ENCODE data around the gene CACNG5.
"Not testable (repeated sequence)": the region's sequence is repeated elsewhere in the genome, so short reads cannot be mapped to it uniquely, and the experiment has no call there.

Gene CACNG5

DNA sequence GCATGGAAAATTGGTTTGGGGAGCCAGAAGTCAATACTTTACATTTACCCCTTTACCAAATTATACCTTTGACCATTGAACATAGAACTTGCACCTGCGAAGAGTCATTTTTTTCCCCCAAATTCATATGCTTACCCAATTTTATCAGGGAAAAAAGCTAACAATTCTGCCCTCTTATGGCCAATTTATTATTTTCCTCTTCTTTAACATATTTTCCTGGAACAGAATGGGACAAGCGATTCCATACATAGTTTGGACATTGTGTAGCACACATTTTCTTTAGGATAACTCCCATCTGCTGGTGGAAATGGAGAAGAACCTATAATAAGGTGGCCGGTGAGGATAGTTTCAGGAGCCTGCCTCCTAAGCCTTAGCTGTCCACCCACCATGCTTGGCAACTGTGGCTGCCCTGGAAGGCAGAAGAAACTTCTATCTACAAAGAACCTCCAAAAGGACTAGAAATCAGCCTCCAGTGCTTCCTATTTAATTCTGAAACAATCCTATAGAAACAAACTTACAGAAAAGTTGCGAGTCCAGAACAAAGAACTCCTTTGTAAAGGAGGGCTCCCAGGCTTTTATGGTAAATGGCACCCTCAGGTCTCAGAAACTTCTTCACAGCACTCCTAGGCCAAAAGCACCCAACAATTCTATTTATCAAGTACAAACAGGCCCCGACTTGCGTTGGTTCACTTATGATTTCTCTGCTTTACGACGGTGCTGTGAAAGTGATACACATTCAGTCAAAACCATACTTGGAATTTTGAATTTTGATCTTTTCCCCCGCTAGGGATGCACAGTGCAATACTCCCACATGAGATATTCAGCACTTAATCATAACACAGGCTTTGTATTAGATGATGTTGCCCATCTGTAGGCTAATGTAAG is 65.5 kb downstream of the CACNG5 start:
- TF ChIP-seq, protein P1, sequence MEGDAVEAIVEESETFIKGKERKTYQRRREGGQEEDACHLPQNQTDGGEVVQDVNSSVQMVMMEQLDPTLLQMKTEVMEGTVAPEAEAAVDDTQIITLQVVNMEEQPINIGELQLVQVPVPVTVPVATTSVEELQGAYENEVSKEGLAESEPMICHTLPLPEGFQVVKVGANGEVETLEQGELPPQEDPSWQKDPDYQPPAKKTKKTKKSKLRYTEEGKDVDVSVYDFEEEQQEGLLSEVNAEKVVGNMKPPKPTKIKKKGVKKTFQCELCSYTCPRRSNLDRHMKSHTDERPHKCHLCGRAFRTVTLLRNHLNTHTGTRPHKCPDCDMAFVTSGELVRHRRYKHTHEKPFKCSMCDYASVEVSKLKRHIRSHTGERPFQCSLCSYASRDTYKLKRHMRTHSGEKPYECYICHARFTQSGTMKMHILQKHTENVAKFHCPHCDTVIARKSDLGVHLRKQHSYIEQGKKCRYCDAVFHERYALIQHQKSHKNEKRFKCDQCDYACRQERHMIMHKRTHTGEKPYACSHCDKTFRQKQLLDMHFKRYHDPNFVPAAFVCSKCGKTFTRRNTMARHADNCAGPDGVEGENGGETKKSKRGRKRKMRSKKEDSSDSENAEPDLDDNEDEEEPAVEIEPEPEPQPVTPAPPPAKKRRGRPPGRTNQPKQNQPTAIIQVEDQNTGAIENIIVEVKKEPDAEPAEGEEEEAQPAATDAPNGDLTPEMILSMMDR (conservative IDR thresholded peaks at IDR 0.05; ENCODE audit: low read depth, low read length), result peak; percentile 32
- no peak for DNase-seq (ENCODE audit: low read depth)

DNA sequence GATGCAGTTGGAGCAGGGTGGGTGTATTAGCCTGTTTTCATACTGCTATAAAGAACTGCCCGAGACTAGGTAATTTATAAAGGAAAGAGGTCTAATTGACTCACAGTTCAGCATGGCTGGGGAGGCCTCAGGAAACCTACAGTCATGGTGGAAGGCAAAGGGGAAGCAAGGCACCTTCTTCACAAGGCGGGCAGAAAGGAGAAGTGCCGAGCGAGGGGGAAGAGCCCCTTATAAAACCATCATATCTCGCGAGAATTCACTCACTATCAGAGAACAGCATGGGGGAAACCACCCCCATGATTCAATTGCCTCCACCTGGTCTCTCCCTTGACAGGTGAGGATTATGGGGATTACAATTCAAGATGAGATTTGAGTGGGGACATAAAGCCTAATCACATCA is 68.4 kb downstream of the CACNG5 start:
- not testable (repeated sequence) for DNase-seq (ENCODE audit: low read depth); H3K4me3 ChIP-seq (ENCODE audit: low read length)

More for the DNA sequence above, 65.5 kb downstream of the CACNG5 start:
- H3K4me3 ChIP-seq (ENCODE audit: low read length), result no peak overlapping the region

DNA sequence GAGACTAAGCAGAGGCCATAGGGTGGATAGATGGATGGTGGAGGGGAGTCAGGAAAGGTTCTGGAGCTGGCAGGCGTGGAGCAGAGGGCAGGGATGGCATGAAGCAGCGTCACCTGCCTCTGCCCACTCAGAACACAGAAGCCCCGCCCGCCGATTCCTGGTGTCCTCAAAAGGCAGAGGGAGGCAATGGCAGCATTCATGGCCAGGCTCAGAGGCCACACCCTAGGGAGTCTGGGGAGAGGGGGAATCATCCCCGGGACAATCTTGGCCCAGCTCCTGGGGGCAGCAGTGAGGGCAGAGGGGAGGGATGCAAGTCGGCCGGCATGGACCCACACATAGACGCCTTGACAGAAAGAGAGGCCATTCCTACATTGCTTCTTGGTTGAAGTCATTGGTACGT is 68.9 kb downstream of the CACNG5 start:
- H3K4me3 ChIP-seq (ENCODE audit: low read length), result no peak overlapping the region
- DNase-seq (ENCODE audit: low read depth), result no peak
- TF ChIP-seq, protein P1 (conservative IDR thresholded peaks at IDR 0.05; ENCODE audit: low read depth, low read length), result no peak

DNA sequence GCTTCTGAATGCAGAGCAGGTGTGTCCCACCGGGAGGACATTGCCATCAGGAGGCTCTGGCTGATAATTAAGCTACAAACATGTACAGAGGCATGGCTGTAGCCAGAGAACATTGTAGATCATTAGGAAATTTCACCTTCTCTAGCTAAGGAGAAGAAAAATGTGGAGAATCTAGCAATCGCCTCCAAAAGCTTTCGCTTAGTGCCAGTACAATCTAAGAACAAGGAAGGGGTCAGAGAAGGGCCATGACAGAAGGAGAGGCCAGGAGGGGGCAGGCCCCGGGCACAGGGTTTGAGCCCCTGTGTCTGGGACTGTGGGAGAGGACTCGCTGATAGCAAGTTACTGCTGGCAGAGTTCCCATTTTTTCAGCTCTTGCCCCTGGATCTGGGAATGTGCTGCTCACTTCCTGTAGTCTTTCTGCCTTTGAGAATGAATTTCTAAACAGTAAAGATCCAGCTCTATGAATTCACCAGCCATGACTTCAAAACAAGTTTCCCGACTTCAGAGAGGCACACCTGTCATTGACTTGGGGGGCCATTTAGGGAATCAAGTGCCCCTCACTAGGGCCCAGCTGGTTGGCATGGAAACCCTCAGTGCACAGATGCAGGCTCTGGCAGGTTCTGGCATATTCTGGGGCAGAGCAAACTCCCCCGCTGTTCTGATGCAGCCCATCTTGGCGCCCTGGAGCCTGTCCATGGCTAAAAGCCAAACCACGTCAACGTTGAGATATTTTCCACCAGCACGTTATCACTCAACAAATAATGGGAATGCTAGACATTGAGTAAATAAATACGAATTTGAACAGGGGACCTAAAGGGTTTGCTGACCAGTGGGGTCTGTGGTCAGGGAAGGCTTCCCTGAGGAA is 70.1 kb downstream of the CACNG5 start:
- DNase-seq (ENCODE audit: low read depth), result peak; percentile 45
- TF ChIP-seq, protein P1 (conservative IDR thresholded peaks at IDR 0.05; ENCODE audit: low read depth, low read length), result peak; percentile 3
- no peak overlapping the region for H3K4me3 ChIP-seq (ENCODE audit: low read length)

DNA sequence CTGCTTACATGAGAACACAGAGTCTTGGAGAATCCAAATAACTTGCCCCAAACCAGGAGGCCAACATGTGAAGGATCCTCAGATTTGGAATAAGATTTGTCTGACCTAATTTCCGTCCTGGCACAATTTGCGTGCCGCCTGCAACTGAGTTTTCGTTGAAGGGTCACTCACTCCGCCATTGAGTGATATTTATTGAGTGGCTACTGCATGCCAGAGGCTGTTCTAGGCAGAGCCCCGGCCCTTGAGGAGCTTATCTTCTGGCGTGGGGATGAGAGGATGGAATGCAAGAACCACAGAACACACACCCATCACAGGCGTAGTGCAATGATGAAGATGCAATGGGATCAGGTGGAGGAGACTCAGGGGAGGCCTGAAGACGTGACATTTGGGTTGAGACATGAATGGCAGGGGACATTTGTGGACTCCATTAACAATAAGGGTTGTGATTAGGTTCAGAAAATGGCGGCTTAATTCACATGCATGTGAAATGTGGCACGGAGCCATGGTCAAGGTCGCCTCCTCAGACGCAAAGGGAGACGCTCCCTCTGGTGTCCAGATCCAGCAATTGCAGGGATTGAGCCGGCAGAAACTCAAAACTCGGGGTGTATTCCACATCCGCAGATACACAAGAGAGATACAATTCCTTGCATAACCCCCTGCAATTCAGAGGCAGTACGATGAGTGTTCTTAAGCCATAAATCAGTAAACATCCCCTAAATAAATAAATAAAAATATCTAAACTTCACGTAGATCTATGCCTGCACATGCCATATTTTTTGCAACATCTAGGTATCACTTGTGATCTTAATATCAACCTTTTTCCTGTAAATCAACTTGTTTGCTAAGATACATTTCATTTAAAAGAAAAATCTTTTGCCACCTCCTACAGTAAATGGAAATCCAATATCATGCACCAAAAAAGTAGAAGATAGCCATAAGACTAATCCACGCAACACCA is 71.7 kb downstream of the CACNG5 start:
- no peak overlapping the region for H3K4me3 ChIP-seq (ENCODE audit: low read length)
- TF ChIP-seq, protein P1 (conservative IDR thresholded peaks at IDR 0.05; ENCODE audit: low read depth, low read length), result peak; percentile 94
- DNase-seq (ENCODE audit: low read depth), result peak; percentile 52

DNA sequence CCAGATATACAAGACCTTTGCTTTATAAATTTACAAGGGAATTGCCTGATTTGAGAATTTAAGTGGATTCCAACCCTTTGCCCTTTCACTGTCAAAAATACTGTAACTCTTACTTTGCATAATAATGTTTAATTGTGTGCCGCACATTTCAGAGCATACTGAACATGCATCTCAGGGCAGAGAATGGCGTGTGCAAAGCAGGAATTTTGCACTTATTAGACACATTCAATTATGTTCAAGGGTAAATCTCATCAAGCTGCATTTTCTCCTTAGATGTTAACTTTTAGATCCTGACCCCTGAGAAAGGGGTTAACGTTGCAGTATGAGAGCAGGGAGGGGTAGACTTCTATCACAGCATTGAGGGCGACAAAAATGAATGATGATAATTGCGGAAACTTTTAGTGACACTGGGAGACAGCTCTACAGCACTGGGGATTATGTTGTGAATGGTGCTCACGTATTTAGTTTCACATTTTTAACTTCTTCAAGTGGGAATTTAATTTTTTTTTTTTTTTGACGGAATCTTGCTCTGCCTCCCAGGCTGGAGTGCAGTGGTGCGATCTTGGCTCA is 75.0 kb downstream of the CACNG5 start:
- no peak for DNase-seq (ENCODE audit: low read depth)
- H3K4me3 ChIP-seq (ENCODE audit: low read length), result no peak overlapping the region
- TF ChIP-seq, protein P1 (conservative IDR thresholded peaks at IDR 0.05; ENCODE audit: low read depth, low read length), result no peak
